Activated CD4-positive, alpha-beta T cell treated with anti-CD3 and anti-CD28 coated beads, Interleukin-2, Interleukin-4, amounts not matched to agents 100 ng/mL and 50 ng/mL, durations not matched to agents 16 hours and 8 hours (primary cell): ENCODE measurements around the gene PRPF19.

Experiments used
- DNase-seq: peaks from one replicate; pipeline ENCODE4 v3.0.0-alpha.2; 2020; ENCODE audit warnings: low spot score

Gene PRPF19

DNA sequence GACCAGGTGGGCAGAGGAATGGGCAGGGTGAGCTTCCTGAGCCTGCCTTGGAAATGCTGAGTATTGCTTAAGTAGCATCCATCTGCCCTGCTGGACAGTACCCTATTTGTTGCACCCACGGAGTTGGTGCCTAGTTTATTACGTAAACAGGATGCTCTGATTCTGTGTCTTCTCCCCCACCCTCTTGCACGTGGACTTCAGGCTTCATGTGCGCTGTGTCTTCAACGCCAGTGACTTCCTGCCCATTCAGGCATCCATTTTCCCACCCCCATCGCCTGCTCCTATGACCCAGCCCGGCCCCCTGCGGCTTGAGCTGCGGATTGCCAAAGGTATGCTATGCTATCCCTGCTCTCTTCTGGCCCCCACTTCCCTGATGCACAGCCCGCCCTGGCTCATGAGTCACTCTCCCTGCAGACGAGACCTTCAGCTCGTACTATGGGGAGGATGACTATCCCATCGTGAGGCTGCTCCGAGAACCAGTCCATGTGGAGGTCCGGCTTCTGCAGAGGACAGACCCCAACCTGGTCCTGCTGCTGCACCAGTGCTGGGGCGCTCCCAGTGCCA is 33.3 kb downstream of the PRPF19 start:
- DNase-seq: no peak

DNA sequence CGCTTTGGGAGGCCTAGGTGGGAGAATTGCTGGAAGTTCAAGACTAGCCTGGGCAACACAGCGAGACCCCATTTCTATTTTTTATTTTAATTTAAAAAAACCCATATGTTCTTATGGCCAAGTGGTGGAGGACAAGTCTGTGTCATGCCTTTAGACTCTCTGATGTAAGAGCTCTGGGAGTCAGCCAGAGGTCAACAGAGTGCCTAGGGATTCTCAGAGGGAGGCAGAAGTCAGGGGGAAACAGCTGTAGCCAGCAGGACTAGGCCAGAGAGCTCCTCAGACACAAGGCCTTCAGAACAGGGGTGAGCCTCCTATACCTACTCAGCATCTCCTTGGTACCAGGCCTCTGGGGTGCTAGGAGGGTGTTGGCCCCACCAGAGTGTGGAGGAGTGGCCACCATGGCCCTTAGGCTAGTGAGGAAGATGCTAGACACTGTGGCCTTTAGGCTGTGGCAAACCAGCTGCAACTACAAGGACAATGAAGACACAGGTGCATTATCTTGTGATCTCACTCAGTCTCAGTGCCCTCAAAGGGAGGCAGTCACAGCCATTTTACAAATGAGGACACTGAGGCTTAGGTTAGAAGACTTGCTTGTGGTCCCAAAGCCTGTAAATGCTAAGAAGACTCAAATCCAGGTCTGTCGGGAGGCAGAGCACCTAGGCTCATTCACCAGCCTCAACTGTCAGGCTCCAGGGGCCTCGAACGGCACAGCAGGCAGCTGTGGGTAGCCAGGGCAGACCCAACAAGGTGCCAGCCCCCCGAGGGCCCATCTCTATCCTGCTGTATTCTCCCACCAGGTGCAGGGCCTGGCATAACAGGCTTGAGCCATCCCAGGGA is 34.0 kb downstream of the PRPF19 start:
- no peak for DNase-seq

GRCh38 chr11:60871378-60872061 is 34.9 kb downstream of the PRPF19 start:
- no peak for DNase-seq

DNA sequence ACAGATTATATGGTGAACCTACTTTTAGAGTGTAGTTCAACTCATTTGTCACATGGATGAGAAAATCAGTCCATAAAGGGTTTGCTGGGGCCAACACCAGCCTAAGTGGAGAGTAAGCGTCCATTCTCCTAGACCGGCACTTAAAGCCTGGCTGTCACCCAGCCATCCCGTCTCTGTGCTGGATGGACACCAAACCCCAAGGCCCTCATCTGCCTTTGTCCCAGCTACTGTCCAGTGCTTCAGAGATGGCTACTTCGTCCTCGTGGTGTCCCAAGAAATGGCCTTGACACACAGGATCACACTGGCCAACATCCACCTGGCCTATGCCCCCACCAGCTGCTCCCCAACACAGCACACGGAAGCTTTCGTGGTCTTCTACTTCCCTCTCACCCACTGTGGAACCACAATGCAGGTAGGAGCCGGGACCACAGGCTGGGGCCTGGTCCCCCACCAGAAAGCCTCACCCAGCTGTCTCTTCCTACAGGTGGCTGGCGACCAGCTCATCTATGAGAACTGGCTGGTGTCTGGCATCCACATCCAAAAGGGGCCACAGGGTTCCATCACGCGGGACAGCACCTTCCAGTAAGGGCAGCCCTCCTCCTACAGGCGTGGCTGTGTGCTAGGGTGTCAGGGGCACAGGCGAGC is 35.5 kb downstream of the PRPF19 start:
- DNase-seq: no peak

DNA sequence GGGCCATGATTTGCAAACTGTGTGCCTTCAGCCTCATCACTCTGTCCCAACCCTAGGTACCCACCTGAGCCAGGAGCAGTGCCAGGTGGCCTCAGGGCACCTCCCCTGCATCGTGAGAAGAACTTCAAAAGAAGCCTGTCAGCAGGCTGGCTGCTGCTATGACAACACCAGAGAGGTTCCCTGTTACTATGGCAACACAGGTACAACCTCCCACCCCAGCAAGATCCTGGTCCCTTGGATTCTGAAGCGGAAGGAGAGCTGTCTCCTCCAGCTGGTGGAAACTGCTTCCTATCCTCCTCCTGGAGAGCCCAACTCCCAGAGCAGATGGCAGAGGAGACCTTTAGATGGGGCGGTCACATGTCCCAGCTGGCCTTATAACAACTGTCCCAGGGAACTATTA is 36.1 kb downstream of the PRPF19 start:
- no peak for DNase-seq

DNA sequence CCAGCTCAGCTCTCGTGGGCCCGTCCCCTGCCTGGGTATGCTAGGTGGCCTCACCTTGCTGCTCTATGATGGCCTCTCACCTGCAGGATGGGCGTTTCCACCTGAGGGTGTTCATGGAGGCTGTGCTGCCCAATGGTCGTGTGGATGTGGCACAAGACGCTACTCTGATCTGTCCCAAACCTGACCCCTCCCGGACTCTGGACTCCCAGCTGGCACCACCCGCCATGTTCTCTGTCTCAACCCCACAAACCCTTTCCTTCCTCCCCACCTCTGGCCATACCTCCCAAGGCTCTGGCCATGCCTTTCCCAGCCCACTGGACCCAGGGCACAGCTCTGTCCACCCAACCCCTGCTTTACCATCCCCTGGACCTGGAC is 36.9 kb downstream of the PRPF19 start:
- DNase-seq: no peak

DNA sequence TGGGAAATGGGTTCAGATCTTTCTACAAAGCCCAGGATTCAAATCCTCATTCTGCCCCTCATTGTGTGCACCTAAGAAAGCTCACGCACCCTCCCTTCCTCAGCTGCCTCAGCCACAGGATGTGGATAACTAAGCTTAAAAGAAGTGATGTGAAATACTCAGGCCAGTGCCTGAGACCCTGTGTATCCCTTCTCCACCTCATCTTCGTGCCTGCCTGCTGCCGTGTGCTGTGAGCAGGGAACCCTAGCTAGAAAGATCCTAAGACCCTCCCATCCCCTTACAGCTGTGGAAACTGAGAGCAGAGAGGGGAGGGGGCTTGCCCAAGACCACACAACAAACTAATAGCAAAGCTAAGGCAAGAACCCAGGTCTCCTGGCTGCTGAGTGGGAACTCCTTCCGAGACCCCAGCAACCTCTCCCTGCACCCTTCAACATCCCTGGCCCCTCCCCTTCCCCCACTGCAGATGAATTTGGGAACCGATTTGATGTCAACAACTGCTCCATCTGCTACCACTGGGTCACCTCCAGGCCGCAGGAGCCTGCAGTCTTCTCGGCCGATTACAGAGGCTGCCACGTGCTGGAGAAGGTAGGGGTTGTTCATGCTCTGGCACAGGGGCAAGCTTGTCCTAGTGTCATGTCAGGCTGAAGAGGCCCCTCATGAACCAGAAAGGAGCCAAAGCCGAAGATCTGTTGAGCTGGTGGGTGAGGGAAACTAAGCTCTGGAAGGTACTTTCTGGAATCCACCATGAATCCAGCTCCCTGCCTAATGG is 37.5 kb downstream of the PRPF19 start:
- DNase-seq: no peak

DNA sequence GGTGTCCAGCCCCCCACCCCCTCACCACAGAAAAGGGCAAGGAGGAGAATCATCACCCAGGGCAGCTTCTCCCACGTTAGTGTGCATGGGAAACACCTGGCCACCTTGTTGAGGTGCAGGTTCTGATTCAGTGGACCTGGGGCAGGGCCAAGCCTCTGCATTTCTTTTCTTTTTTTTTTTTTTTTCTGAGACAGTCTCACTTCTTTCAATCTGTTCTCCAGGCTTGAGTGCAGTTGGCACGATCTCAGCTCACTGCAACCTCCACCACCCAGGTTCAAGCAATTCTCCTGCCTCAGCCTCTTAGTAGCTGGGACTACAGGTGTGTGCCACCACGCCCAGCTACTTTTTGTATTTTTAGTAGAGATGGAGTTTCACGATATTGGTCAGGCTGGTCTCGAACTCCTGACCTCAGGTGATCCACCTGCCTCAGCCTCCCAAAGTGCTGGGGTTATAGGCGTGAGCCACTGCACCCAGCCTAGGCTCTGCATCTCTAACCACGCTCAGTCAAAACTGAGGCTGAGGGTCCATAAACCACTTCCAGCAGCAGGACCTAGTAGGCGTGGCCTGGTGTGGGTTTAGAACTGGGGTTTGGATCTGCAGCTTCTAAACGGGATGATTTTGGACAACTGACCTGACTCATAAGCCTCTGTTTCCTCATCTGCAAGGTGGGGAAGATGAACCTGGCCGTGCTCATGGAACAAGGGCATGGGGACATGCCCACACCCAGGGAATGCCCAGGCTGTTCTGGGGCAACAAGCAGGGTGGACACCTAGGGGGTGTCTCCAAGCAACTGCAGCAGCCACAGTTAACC is 38.3 kb downstream of the PRPF19 start:
- no peak for DNase-seq

GRCh38 chr11:60866911-60867870 is 39.2 kb downstream of the PRPF19 start, which contains the start of gene ZP1:
ZP1 (plus strand) TSS chr11:60867542; CDS start chr11:60867562, 20 bp downstream.
- DNase-seq: no peak

GRCh38 chr11:60864856-60865513 is 41.4 kb downstream of the PRPF19 start:
- DNase-seq: no peak

GRCh38 chr11:60863550-60864521 is 42.5 kb downstream of the PRPF19 start:
- DNase-seq: no peak

- DNase-seq: no peak
Measured at GRCh38 chr11:60862171-60862570, 44.2 kb downstream of the PRPF19 start.

GRCh38 chr11:60860943-60861342 is 45.4 kb downstream of the PRPF19 start:
- DNase-seq: no peak

DNA sequence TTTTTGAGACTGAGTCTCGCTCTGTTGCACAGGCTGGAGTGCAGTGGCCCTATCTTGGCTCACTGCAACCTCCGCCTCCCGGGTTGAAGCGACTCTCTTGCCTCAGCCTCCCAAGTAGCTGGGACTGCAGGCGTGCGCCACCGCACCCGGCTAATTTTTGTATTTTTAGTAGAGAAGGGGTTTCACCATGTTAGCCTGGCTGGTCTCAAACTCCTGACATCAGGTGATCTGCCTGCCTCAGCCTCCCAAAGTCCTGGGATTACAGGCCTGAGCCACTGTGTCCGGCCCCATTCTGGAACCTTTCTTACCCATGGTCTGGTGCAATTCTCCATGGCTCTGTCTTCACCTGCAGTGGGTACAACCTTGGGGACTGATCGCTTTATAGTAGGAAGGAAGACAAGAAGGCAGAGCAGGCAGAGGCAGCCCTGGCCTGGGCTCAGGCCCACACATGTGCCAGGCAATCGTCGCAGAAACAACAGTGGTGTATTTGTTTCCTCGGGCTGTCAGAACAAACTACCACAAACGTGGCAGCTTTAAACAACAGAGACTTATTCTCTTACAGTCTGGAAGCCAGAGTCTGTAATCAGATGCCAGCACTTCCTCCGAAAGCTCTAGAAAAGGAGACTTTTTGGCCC is 46.7 kb downstream of the PRPF19 start:
- DNase-seq: no peak

GRCh38 chr11:60858731-60859464 is 47.5 kb downstream of the PRPF19 start:
- DNase-seq: no peak

DNA sequence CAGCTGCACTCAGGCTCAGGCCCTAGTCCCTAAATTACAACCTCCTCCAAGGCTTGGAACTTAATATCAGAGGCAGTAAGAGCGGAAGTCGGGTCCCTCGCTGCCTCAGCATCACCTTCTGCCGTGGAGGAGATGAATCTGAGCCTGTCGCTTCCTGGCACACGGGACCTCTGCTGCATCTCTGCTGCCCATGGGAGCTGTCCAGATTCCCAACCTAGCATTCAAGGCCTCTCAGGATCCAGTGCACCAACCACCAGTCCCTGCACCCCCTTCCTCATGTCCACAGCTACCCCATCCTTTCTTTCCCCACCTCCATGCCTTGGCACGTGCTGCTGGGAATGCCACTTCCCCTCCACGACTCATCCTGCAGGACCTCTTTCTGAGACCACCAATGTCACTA is 48.1 kb downstream of the PRPF19 start:
- no peak for DNase-seq
